OCI-LY7 (cell line): ENCODE measurements around the gene DUSP9.

Experiments
- CTCF ChIP-seq: fragments of 200-600 bp; sonication (generic); conservative IDR thresholded peaks from 2 replicates; pipeline ENCODE4 v1.5.1; 2014; ENCODE audit warnings: mild to moderate bottlenecking, antibody characterized with exemption, low read length, moderate library complexity, mixed read lengths
- EZH2phosphoT487 ChIP-seq: fragments of 200-600 bp; sonication (generic); IDR thresholded peaks from 2 replicates; pipeline ENCODE4 v1.6.1; 2018; ENCODE audit warnings: low read depth, borderline replicate concordance, mild to moderate bottlenecking, mixed run types, antibody characterized with exemption, low read length, moderate library complexity, mixed read lengths

GRCh38 chrX:153635388-153635787 is 11.6 kb upstream of the DUSP9 start:
- TF ChIP-seq CTCF, result no peak
- no peak for TF ChIP-seq EZH2phosphoT487
